GM20000 (cell line): ENCODE results near the gene DENND1A.

Source experiments
- DNase-seq: peaks from one replicate; pipeline ENCODE4 v3.0.0; 2012; ENCODE audit warnings: low spot score
- CTCF ChIP-seq: IDR thresholded peaks from 2 replicates; pipeline ENCODE4 v1.5.1; 2012; ENCODE audit warnings: mild to moderate bottlenecking, control low read depth; ENCODE audit errors: extremely low read depth, missing control alignments

Gene DENND1A

GRCh38 chr9:123834218-123834888, 95.6 kb downstream of the DENND1A start:
- TF ChIP-seq CTCF, result no peak
- no peak for DNase-seq

DNA sequence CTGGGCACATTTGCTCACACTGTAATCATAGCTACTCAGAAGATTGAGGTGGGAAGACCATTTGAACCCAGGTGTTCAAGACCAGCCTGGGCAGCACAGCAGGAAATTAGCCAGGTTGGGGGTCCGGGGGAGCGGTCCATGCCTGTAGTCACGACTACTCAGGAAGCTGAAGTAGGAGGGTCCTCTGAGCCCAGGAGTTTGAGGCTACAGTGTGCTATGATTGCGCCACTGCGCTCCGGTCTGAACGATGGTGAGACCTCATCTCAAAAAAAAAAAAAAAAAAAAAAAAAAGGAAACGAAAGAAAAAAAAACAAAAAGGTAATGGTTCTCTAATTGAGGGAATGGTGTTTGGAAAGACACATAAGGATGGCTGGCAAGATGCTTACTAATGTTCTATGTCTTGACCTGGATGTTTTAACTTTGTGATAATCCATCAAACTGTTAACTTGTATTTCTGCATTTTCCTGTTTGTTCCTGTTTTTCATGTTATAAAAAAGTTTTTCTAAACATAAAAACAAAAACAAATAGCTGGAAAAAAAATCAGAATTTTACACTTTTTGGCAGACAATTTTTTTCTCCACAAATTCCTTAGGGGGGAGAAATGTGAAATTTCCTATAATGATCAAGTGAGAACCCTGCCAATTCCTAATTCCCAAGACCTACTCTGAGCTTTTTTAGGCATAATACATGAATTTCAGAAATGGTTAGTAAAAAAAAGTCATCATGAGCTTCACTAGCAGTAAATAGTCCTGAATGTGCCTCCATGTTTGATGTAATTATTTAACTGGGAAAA, 96.9 kb downstream of the DENND1A start:
- no peak for DNase-seq
- TF ChIP-seq CTCF, result no peak

GRCh38 chr9:123832176-123832575, 97.8 kb downstream of the DENND1A start:
- no peak for TF ChIP-seq CTCF
- DNase-seq, result no peak

GRCh38 chr9:123828449-123828848, 101.5 kb downstream of the DENND1A start:
- no peak for DNase-seq
- no peak for TF ChIP-seq CTCF

DNA sequence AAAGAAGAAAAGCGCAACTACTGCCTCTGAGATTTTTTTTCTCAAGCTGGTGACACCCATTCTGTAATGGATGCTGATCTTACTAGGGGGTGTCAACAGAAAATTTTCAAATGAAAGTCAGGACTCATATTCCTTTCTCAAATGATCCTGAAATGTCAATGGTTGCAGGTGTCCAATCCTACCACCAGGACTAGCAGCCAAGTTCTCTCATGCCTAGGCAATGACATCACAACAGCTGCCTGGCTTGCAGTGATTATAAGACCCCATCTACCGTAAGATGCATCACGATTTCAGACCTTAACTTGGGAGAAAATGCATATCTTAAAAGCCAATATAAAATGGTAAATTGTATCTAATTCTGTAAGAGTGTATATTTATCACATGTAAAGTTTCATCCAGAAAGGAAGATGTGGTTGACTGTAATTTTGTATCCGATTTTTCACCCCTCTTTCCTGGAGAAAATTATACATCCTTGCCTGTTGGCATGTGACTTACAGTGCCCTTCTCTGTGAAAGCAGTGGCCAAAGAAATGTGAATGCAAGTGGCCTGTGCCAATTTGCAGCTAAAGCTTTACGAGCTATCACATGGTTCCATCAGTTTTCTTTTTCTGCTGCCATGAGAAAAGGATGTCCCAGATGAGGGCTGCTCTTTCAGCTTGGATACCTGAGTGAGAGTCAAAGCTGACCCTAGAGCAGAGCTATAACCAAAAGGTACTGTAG, 104.4 kb downstream of the DENND1A start:
- no peak for DNase-seq
- TF ChIP-seq CTCF, result no peak

DNA sequence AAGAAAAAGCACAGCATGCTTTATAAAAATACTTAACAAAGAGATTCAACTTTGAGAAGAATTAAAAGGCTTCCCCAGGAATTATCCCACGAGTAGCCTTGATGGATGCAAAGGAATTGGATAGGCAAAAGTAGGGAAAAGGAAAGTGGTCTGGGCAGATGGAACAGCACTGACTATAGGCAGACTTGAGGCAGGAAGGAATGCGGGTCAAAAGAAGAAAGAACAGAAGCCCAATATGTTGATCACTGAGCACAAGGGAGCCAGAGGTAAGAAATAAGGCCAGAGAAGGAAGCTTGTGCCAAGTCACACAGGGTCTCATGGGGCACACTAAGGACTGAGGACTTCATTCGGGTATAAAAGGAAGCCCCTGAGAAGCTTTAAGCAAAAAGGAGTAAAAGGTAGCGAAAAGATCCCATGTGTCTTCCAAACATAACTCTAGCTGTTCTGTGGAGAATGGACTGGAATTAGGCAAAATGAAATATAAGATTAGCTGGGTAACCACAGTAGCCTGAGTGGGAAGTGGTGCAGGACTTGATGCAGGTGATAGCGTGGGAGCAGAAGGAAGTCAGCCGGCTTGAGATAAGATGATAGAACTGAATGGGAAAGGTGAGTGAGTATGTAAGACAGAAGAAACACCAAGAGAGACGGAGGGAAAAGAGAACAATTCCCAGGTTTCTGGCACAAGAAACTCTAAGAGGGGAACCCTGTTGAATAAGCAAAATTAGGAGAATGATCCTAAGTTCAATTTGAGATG, 106.6 kb downstream of the DENND1A start:
- DNase-seq, result no peak
- TF ChIP-seq CTCF, result no peak
